Left forelimb (tissue), 1 donor: Measurements from ENCODE around the gene BAIAP3.

ENCODE experiments used
- DNase-seq: peaks from one replicate; pipeline ENCODE4 v3.0.0-alpha.2; 2018; ENCODE audit warnings: low spot score

Gene BAIAP3

DNA sequence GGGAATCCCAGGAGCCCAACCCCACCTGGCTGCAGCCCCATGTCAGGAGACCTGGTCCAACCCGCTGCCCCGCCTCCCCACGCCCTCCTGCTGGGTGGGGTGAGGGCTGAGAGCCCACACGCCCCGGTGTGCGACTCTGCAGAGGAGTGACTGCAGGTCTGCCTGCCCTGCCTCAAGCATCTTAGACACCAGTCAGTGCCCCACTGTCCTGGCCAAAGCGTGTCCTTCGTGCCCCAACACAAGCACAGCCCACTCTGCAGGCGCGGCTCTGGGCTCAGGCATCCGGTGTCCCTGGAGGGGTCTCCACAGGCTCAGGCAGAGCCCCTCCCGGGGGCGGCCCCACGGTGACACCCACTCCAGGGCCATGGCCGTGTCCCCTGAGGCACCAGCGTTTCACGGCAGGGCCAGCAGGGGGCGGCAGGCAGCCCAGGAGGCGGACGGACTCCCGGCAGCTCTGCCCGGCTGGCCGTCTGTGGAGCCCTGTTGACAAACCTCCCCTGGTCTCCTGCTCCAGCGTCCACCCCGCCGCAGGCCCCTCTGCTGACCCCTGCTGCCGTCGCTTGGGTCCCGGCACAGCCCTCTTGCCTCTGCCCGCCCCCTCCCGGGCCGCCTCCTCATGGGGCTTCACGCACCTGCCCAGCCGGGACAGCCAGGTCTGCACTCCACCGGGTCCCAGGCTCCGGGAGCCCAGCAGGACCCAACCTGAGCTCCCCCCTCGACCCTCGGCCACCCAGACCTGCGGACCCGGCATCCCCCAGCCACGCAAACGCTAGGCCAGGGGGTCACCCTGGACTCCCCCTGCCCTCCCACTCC, 32.6 kb upstream of the BAIAP3 start:
- DNase-seq = peak; percentile 75

DNA sequence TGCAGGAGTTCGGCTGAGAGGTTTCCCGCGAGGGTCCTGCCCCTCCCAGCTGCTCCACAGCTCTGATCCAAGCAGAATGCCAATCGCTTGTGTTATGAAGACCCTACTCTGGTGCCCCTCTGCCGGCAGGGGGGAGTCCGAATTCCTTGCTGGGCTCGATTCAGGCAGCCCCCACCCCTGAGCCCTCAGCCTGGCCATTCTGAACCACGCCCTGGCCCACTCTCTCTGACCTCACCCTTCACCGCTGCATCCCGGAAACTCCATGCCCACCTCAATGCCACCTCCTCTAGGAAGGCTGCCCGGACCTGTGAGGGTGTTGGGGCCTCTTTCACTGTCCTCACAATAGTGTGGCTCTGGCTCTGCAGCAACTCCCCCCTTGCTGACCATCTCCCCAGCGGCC, 31.9 kb upstream of the BAIAP3 start:
- DNase-seq = peak; percentile 52

DNA sequence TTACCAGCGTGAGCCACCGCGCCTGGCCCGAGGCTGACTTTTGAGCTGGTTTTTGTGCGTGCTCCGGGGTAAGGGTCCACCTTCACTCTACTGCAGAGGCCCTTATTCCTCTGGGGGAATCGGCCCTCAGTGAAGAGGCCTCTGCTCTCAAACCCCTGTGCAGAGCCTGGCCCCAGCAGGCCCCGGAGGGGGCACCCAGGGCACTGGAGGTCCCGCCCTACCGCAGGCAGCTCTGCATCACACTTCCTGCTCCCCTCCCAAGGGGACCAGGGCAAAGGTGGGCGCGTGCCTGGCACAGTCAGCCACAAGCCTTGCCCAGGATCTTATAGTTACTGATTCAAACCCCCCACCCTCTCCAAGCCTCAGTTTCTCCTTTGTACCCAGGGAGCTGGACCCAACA, 27.6 kb upstream of the BAIAP3 start:
- no peak for DNase-seq

- peak; percentile 62 for DNase-seq
These were observed 27.1 kb upstream of the BAIAP3 start for GRCh38 chr16:1306334-1306733.

DNA sequence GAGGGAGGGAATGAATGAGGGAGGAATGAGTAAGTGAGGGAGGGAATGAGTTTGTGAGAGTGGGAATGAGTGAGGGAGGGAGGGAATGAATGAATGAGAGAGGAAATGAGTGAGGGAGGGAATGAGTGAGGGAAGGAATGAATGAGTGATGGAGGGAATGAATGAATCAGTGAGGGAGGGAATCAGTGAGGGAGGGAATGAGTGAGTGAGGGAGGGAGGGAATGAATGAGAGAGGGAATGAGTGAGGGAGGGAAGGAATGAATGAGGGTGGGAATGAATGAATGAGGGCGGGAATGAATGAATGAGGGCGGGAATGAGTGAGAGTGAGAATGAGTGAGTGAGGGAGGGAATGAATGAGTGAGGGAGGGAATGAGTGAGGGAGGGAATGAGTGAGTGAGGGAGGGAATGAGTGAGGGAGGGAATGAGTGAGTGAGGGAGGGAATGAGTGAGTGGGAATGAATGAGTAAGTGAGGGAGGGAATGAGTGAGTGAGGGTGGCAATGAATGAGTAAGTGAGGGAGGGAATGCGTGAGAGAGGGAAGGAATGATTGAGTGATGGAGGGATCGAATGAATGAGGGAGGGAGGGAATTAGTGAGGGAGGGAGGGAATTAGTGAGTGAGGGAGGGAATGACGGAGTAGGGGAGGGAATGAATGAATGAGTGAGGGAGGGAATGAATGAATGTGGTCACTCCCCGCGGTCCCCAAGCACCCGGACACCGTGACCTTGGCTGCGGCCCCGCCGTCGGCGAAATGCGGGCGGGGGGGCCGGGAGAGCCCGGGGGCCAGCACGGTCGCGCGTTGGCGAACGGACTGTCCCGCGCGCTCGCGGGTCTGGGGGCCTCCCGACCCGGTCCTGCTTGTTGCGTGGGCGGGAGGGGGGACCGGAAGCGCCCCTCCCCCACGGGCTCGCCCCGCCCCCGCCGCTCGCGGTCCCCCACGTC, 25.1 kb upstream of the BAIAP3 start:
- no peak for DNase-seq

- DNase-seq = peak; percentile 99
These were observed 24.2 kb upstream of the BAIAP3 start, which contains the start of gene UBE2I for GRCh38 chr16:1308977-1309885. UBE2I (plus strand) TSS chr16:1309636; CDS start chr16:1314031, 4,395 bp downstream.

DNA sequence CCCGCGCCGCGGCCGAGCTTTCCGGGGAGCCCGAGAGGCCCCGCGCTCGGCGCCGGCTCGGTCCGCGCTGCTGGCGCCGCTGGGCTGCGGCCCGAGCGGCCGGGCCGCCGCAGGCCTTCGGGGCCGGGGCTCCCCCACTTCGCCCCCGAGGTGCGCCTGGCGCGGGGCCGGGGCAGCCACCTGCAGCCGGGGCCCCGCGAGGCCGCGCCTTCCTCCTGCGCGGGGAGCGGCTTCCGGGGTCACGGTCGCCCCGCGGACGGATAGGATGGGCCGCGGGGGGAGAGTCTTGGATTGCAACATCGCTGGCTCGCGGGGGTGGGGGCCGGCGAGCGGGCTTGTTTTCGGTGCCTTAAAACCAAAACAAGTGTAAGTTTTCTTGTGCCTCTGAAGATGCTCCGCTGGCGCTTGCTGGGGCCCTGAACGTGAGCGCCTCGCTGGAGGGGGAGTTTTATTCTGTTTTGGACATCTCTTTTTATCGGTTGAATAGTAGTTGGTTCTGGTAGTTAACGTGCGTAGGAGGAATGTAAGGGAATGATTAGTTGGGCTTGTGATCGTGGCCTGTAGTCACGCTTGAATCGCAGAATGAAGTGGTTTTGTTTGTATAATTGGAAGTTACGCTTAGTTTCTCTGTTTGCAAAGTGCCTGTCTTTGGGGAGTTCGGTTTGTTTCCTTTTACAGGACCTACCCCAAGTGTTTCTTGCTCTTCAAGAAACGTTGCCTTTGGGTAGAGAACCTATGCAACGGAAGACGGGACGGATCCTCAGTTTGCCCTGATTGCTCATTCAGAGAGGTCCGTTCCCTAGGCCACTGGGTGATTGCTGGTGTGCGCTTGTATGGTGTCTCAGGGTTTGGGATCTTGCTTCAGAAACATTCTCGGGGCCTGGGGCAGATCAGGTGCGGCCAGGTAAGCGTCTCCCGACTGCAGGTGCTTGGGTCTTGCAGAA, 23.3 kb upstream of the BAIAP3 start:
- DNase-seq = peak; percentile 65

DNA sequence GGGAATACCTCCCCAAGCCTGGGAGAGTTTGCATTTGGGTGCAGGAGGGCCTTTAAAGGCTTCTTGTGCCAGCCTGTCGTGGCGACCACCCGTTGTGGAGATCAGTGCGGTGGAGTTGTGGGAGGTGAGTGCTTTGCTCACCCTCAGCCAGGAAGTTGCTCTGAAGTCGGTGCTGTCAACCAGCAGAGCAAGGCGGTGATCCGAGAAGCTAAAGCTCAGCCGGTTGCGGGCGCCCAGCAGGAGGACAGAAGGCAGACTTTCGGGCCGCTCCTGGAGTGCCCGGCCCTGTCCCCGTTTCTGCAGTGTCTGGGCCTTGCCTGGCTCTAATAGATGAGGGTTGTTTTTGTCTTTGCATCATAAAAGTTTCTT, 22.6 kb upstream of the BAIAP3 start:
- peak; percentile 57 for DNase-seq

GRCh38 chr16:1311212-1311737, 22.2 kb upstream of the BAIAP3 start:
- DNase-seq = peak; percentile 54

DNA sequence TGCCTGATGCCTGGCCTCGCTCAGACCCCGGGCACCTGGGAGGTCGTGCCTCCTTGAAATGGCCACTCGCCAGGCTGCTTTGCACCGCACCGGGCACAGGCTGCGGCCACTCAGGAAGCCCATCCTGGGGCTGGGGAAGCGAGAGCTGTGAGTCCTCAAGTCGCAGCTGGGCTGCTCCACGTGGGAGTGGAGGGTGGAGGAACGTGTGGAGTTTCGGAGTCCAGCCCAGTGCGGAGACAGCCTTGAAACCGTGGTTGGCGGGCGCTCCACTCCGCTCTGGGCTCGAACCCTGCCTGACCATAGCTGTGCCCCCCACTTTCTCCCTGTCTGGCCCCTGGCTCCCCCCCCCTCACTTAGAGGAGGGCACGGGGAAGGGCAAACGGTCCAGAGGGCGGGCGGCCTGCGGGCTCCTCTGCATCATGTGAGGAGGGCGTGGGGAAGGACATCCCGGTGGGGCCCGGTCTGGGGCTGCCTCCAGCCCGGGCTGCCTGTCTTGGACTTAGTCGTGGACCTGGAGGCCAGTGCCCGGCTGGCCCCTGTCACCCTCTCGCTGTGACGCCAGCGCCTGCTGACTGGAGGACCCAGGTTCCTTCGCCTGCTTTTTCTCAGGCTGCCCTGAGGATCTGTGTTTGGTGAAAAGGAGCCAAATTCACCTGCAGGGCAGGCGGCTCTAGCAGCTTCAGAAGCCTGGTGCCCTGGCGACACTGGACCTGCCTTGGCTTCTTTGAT, 21.5 kb upstream of the BAIAP3 start:
- peak; percentile 59 for DNase-seq

GRCh38 chr16:1312467-1312816, 21.0 kb upstream of the BAIAP3 start:
- DNase-seq = peak; percentile 60

DNA sequence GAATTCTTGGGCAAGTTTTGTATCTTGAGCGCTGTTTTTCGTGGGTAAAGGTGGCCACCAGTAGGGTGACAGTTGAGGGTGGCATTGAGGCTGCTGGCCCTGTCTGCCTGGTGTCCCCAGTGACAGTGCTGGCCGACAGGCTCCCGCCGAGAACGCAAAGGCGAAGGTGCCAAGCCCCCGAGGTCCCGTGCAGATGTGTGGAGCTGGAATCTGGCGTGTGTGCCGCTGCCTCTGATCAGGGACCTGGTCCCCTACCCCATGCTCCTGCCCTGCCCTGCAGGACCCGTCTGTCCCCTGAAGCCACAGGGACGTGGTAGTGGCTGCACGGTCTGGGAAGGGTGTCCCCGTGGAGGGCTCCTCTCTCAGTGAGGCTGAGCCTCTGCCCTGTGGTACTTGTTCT, 20.5 kb upstream of the BAIAP3 start:
- DNase-seq = no peak

DNA sequence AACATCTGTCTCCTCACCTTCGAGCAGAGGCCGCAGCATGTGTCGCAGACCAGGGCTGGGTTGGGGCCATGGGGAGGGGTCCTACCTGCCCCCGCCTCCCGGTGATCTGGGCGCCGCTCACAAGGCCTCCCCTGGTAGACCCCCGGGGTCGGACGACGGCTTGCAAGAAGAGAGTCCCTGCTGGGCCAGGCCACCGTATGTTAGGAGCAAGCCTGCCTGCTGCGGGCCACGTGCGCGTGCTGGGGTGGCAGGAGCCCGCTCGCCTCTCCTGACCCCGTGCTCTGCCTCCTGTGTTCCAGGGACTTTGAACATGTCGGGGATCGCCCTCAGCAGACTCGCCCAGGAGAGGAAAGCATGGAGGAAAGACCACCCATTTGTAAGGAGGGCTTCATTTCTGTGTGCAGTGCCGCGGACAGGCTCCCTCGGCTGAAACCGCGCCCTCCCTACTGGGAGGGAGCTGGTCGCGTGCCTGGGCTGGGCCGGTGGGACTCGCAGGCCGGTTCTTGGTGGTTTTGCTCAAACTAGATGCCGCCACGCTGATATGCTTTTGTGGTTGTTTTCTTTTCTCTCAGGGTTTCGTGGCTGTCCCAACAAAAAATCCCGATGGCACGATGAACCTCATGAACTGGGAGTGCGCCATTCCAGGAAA, 19.6 kb upstream of the BAIAP3 start:
- DNase-seq = peak; percentile 53

DNA sequence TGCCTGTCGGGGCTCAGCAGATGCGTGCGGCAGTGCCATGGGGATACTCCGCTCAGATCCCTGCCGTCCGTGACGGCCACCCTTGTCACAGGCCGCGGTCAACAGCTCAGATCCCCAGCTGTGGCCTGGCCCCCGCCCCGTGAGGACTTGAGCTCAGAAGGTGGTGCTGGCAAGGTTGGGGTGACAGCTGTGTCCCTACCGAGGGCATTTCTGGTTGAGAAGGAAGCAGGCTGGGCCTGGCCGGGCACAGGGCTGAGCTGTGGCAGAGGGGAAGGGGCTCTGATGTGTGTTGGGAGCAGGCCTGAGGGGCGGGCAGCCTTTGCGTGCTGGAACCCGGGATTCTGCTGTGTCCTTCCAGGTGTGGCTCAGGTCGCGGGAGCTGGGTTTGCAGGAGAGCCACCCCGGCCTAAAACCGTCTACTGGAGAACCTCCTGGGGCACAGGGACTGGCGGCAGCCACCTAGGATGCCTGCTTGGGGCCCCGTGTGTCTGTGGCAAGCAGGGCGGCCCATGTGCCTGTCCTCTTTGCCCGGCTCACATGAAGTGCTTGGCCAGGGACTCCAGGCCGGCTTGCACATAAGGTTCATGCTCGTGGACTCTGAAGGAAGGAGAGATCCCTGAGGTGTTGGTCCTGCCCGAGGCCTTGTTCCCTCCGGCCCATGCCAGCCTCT, 18.9 kb upstream of the BAIAP3 start:
- DNase-seq = no peak

GRCh38 chr16:1315081-1316032, 18.1 kb upstream of the BAIAP3 start:
- DNase-seq = no peak

DNA sequence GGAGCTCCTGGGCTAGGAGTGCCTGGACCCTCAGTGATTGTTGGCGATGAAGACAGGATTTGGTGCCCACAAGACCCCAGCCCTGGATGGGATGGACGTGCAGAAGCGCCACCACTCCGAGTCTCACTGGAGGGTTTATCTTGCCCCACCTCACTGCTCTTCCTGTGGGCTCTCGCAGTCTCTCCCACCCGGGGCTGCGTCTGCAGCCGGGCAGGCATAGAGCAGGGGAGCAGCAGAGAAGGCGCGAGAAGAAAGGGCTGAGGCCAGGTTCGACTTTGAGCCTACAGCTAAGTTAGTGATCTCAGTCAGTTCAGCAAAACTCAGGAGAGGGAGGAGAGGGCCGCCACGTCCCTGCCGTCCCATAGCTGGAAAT, 17.4 kb upstream of the BAIAP3 start:
- DNase-seq = peak; percentile 55

DNA sequence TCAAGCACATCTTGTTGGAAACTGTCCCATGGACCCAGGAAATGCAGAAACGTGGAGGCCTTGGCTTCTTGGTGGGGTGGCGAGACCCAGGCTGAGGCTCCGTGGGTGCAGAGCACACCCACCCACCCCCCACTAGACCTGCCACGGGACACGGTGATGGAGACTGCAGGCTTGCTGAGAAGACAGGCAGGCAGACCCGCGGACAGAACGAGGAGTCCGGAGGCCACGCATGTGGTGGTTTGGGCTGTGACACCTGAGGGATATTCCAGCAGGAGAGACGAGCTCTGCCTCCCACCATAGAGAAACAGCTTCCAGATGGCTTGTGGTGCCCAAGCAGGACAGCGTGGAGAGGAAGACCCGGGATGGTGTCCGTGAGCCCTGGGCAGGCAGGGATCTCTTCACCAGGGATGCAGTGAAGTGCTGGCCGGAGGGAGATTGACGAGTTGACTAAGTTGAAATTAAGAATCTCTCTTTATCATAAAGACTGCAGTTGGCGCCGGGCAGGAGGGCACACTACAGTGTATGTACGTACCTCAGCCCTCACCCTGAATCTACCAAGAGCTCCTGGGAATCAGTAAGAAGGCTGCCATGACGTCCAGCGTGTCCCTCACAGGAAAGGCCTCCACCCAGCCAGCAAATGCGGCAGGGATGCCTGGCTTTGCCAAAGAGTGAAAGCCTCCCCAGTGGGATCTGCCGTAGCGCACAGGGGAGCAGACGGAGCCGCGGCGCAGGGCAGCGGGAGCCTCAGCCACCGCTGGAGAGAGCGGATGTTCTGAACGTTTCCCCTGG, 15.8 kb upstream of the BAIAP3 start:
- peak; percentile 51 for DNase-seq
